Mesothelial cell of epicardium (in vitro differentiated cells): Measurements from ENCODE around the gene SH3D21. TPM values are rescaled to one million over a fixed set of nuclear protein-coding genes. Genes with fewer than 3 reads are reported as not detected.

ENCODE experiments used
- DNase-seq, 2 experiments: peaks; one replicate each; pipeline ENCODE4 v3.0.0; 2021; ENCODE audit warnings: low spot score in 2 of 2; ENCODE audit not compliant: unreplicated experiment in 2 of 2
- H3K27ac Mint-ChIP-seq: 2 replicates; pipeline ENCODE4 v1.8.0; 2021; ENCODE audit warnings: mixed read lengths
- H3K27me3 Mint-ChIP-seq: 2 replicates; pipeline ENCODE4 v1.8.0; 2021; ENCODE audit warnings: low read depth, mixed read lengths
- H3K36me3 Mint-ChIP-seq: 2 replicates; pipeline ENCODE4 v1.8.0; 2021; ENCODE audit warnings: mixed read lengths
- H3K4me1 Mint-ChIP-seq: 2 replicates; pipeline ENCODE4 v1.8.0; 2021; ENCODE audit warnings: mixed read lengths
- H3K4me3 Mint-ChIP-seq: 2 replicates; pipeline ENCODE4 v1.8.0; 2021; ENCODE audit warnings: mild to moderate bottlenecking, moderate library complexity, mixed read lengths
- H3K9me3 Mint-ChIP-seq: 2 replicates; pipeline ENCODE4 v1.8.0; 2021; ENCODE audit warnings: mixed read lengths
- CTCF ChIP-seq: fragments of 200-600 bp; sonication (generic); IDR thresholded peaks from one replicate; pipeline ENCODE4 v1.5.0; 2021; ENCODE audit warnings: antibody characterized with exemption; ENCODE audit not compliant: unreplicated experiment
- total RNA-seq: library from RNA; stranded (reverse); gene quantifications from 3 replicates; pipeline ENCODE4 v1.2.1, GENCODE V29; 2021

The SH3D21 gene
- total RNA-seq, 1 donor from 2014 or later = 47.1 TPM

- no peak overlapping the region for H3K4me3 Mint-ChIP-seq
- DNase-seq = no peak
- H3K27me3 Mint-ChIP-seq = no peaks in the 10 kb centered on the region
- H3K36me3 Mint-ChIP-seq = peaks cover 30% of the 10 kb centered on the region
- TF ChIP-seq CTCF = no peak
- no peaks in the 10 kb centered on the region for H3K9me3 Mint-ChIP-seq
- H3K4me1 Mint-ChIP-seq = peaks cover 17% of the 10 kb centered on the region
- H3K27ac Mint-ChIP-seq = peak overlapping the region; percentile 72
Observed at GRCh38 chr1:36303650-36304360, 2.4 kb upstream of the SH3D21 start.

- H3K4me3 Mint-ChIP-seq = no peak overlapping the region
- H3K4me1 Mint-ChIP-seq = peaks cover 17% of the 10 kb centered on the region
- no peaks in the 10 kb centered on the region for H3K27me3 Mint-ChIP-seq
- TF ChIP-seq CTCF = no peak
- no peak overlapping the region for H3K27ac Mint-ChIP-seq
- DNase-seq = no peak
- H3K9me3 Mint-ChIP-seq = no peaks in the 10 kb centered on the region
- H3K36me3 Mint-ChIP-seq = peaks cover 34% of the 10 kb centered on the region
Observed at GRCh38 chr1:36304521-36304920, 1.6 kb upstream of the SH3D21 start.

DNA sequence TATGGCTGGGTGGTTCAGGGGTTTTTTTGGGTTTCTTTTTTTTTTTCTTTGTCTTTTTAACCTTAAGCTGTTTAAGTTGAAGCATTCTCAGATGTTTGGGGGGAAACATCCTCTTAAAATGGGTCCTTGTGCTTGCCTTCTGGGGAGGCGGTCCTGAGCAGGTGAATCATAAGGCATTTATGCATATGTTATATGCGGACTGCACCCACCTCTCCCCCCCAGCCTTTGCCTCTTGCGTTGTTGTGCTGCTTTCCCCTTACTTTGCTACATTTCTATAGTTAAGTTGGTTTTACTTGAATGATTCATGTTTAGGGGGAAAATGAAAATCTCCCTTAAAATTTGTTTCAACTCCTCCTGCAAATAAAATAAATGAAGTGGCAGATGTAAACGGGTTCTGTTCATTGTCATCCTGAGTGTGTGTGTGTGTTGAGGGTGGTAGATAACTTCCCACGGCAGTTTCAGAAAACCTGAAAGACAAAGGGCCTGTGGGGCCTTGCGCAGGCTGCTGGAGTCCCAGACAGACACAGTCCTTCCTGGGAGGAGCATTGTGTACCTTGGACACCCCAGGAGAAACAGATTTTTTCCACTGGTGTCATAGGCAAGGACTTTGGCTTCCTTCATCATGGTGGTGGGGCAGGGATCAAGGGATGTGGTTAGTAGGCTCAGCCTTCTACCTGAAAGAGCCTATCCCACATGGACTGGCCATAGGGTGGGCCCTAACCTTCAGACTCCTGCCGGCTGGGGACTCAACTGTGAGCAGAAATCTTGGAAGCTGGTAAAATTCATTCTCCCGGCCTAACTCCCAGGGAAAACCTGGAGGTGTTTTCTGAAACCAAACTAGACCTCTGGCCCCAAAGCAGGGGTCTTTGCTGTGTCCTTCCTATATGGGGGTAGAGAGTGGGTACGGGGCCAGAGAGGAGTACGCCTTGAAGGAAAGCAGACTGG, 926 bp upstream of the SH3D21 start:
- peaks cover 17% of the 10 kb centered on the region for H3K4me1 Mint-ChIP-seq
- H3K27me3 Mint-ChIP-seq = no peaks in the 10 kb centered on the region
- no peak for TF ChIP-seq CTCF
- H3K27ac Mint-ChIP-seq = peak overlapping the region; percentile 90
- DNase-seq = no peak
- no peaks in the 10 kb centered on the region for H3K9me3 Mint-ChIP-seq
- peak overlapping the region; percentile 99 for H3K4me3 Mint-ChIP-seq
- H3K36me3 Mint-ChIP-seq = peaks cover 32% of the 10 kb centered on the region

GRCh38 chr1:36305915-36306209, 306 bp upstream of the SH3D21 start:
- H3K27ac Mint-ChIP-seq = peak overlapping the region; percentile 90
- peak in 1 of 2 experiments; percentile 42 for DNase-seq
- TF ChIP-seq CTCF = no peak
- H3K4me1 Mint-ChIP-seq = peaks cover 17% of the 10 kb centered on the region
- H3K36me3 Mint-ChIP-seq = peaks cover 32% of the 10 kb centered on the region
- peak overlapping the region; percentile 99 for H3K4me3 Mint-ChIP-seq
- no peaks in the 10 kb centered on the region for H3K27me3 Mint-ChIP-seq
- H3K9me3 Mint-ChIP-seq = no peaks in the 10 kb centered on the region

DNA sequence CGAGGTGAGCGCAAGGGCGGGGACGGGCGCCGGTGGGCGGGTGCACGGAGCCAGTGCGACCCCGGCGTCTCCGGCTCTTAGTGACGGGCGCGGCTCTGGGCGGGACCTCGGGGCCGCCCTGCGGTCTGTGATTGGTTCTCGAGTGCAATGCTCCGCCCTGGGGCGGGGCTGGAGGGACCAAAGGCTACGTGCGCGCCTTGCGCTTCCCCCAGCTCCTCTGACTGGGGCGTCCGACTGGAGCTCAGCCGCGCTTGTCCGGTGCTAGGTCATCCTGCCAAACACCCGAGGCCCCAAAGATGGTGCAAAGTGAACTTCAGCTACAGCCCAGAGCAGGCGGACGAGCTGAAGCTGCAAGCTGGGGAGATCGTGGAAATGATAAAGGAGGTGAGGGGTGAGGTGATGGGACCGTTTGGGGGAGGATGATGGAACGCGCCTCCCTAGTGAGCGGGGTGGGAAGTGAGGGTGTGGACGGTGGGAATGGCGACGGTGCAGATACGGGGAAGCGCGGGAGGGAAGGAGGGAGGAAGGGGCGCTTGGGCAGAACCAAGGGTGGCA, 811 bp downstream of the SH3D21 start:
- Mint-ChIP-seq H3K27me3 (no peaks in the 10 kb centered on the region), H3K9me3 (no peaks in the 10 kb centered on the region), H3K4me3 (peak overlapping the region; percentile 99), H3K27ac (peak overlapping the region; percentile 95), H3K36me3 (peaks cover 29% of the 10 kb centered on the region), H3K4me1 (peaks cover 17% of the 10 kb centered on the region)
- DNase-seq = peak; percentile 92 to 96
- TF ChIP-seq CTCF = no peak
